ENCODE measurements around the gene NRXN2.
"Not testable (repeated sequence)": the region's sequence is repeated elsewhere in the genome, so short reads cannot be mapped to it uniquely, and the experiment has no call there.

Gene NRXN2

DNA sequence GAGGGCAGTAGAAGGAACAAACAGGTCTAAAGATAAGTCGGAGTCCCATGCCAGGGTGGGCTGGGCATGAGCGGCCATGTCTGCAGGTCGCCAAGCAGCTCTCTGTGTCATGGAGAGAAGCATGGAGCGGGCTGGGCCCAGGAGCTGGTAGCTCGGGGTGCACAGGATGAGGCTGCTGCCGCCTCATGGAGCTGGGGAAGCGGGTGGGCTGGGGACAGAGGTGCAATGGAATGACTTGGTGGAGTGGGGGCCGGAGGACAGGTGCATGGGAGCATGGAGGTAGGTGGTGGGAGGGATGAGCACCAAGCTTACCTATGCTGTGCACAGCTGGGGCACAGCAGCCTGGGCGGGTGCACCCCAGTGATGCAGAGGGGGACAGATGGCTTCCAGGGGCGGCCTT lies 3.6 kb downstream of the NRXN2 start:
- no peak for DNase-seq

DNA sequence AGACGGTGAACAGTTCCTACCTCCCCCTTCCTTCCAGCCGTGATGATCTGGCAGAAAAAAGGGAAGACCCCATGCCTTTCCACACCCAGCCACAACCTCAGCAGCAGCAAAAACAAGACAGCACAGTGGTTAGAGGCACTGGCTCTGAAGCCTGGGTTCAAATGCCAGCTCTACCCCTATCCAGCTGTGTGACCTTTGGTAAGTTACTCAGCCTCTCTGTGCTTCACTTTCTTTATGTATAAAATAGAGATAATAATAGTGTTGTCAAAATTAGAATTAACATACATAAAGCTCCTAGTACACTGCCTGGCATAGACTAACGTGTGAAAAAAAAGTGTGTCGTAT lies 4.2 kb downstream of the NRXN2 start:
- DNase-seq, result no peak

GRCh38 chr11:64718084-64718779 lies 4.8 kb downstream of the NRXN2 start:
- no peak for DNase-seq

DNA sequence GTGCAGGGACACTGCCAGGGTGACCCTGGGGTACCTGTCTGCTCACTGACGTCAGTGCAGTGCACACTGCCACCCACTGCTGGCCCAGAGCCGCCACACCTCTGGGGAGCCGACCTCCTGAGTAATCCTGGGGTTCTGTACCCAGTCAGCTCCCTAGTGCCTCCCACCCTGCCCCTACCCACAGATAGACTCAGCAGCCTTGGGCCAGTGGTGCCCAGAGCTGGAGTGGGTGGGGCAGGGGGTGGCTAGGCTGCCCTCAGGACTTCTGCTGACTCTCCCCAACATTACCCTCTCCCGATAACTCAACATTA lies 5.8 kb downstream of the NRXN2 start:
- no peak for DNase-seq

GRCh38 chr11:64716473-64717267 lies 6.3 kb downstream of the NRXN2 start:
- no peak for DNase-seq

DNA sequence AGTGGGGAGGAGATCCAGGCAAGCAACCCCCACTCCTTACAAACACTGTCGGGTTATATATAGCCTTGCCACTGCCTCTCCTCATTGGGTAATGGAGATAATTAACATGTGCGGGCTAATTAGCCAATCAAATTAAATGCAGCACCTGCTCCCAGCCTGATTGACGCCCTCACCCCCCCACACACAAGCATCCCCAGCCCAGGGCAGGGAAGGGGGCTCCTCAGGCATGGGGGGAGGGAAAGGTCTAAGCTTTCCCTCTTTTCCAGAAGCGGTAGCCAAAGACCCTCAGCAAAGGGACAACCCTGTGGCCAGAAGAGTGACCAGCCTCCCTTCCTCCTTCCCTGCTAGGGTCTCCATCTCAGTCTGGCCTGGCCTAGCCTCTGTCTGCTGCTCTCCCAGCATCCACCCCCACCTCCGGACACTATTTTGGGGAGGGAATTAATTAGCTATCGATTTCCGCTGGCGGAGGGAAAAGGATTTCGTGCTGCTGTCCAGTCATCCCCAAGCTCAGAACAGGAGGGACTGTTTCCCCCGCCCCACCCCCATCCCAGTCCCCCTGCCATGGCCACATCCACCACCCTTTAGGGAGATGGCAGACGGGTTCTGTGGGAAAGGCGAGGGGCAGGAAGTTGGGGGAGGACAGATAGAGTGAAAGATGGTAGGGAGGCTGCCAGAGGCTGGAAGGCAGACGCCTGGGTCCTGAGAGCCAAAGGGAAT lies 7.1 kb downstream of the NRXN2 start:
- no peak for DNase-seq

GRCh38 chr11:64715110-64715509 lies 7.9 kb downstream of the NRXN2 start:
- peak; percentile 36 to 50 (median 45) for DNase-seq

DNA sequence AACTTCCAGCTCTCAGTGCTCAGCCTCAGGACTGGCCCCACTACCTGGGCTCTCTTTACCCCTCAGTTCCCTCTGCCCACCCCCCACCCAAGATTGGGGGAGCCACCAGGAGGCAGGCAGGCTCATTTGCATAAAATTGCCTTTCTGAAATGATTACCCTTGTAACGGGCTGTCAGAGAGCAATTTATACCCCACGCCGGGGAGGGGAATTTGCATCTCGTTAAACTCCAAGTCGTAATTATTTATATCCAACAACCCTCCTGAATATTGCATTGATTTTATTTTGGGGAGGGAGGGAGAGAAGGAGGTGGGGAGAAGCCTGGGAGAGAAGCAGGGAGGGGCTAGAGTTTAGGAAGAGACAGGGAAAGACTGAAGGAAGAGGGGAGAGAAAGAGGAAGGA lies 8.3 kb downstream of the NRXN2 start:
- no peak for DNase-seq

- no peak for DNase-seq
Measured at GRCh38 chr11:64713781-64714363, 9.1 kb downstream of the NRXN2 start.

DNA sequence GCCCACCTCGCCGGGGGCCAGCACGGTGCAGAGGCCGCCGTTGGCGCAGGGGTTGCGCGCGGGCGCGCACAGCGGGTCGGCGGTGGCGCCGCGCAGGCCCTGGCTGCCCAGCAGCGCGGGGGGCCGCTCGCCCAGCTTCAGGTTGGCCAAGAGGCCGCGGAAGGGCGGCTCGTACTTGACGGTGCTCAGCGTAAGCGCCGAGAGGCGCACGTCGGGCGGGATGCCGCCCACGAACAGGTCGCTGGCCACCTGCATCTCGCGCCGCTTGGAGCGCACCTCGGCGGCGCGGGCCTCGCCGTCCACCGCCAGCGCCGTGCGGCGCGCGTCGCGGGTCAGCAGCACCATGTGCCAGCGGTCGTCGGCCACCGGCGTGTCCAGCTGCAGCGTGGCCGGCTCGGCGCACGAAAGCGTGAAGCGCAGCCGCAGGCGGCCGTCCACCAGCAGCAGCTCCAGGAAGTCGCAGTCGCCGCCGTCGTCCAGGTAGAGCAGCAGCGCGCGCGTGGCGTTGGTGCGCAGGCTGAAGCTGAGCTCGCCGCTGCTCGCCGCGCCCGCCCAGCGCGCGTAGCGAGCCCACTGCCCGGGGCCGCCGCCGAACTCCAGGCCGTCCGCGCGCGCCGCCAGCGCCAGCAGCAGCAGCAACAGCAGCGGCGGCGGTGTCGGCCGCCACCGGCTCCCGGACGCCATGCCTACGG lies 9.8 kb downstream of the NRXN2 start:
- DNase-seq, result peak in 2 of 3 donors; percentile 11 to 26

DNA sequence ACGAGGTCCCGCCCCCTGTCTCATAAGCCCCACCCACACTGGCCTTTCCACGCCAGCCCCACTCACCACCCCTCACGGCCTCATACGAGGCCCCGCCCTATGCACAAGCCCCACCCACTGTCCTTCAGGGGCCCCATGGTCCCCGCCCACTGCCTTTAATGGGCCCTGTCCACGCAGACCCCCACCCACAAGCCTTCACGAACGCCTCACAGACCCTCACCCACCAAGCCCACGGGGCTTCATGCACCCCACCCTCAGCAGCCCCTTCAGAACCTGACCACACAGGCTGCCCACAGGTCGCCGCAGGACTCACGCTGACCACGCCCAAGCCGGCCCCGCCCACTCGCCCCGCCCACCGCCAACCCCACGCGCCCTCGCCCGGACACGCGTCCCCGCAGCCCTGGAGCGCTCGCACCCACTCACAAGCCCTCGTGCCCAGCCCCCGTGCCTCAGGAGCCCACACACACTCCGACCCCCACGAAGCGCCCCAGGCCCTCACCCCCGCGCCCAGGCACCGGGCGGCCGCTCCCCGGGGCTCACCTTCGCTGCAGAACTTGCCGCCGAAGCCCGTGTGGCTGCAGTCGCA lies 10.5 kb downstream of the NRXN2 start:
- peak in 1 of 3 donors; percentile 32 for DNase-seq

DNA sequence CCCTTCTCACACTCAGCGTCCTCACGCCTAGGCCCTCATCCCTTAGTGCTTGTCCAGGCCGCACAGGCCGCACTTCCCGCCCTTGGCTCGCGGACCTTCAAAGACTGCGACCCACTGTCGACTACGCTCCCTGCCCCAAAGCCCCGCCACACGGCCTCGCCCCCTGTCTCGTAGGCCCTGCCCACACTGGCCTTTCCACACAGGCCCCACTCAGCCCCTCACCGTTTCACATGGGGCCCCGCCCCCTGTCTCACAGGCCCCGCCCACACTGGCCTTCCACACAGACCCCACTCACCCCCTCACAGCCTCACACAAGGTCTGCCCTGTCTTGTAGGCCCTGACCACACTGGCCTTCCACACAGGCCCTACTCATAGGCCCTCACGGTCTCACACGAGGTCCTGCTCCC lies 11.0 kb downstream of the NRXN2 start:
- DNase-seq, result no peak

GRCh38 chr11:64711138-64711955 lies 11.7 kb downstream of the NRXN2 start:
- DNase-seq, result no peak

DNA sequence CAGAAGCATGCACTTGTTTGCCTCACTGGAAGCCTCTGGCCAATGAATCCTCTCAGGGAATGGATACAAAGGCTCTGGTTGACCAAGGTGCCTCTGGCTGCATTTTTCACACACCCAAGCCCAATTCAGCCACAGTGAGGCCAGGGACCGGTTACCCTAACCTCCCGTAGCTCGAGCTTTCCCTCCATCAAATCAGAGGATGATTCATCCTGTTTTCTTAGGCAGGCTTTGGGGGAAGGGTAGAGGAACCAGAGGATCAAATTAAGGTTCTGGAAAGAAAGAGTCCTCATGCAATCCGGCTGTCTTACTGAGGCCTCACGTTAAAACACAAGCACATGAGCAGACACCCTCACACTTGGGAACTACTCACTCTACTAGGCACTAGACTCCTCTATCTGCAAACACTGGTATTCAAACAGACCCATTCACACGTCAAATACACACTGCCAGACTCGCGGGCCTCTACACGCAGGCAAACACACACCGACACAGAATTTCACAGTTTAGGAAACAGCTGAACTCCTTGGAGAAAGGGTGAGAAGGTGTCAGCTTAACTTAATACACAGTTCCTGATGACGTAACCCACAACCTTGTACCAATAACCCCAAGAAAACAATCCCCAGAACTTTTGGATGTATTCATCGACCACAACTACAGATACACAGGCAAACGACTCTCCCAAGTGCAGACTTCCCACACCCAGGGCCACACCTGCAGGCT lies 12.4 kb downstream of the NRXN2 start:
- DNase-seq, result no peak

DNA sequence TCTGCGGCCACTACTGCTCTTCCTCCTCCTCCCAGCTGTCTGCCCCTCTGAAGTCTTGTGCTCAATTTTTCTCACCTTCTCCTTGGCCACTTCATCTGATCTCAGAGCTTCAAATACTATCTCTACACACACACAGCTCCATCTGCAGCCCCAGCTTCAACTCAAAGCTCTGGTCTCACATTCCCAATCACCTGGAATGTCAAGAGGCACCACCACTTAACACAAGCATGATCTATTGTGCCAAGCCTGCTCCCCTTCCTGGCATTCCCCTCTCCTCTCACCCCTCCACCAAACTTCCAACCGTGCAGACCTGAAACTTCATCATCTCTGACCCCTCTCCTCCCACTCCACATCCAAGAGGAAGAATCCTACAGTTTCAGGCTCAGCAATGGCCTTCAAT lies 17.5 kb downstream of the NRXN2 start:
- DNase-seq, result no peak

DNA sequence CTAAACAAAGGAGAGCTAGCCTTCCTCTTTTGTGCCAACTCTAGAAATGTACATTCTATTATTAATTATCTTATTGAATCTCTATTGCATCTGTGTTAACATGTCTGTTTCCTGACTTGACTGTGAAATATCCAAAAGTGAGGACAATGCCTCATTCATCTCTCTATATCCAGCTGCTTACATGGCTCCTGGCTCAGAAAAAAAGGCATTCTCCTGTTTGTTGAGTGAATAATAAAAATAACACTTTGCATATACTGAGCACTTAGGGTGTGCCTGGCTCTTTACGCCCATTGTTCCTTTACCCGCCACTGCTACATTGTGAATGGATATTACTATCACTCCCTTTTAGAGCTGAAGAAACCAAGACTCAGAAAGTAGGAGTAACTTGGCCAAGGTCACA lies 19.9 kb downstream of the NRXN2 start:
- DNase-seq, result no peak

GRCh38 chr11:64701956-64702355 lies 21.0 kb downstream of the NRXN2 start:
- not testable (repeated sequence) for DNase-seq

DNA sequence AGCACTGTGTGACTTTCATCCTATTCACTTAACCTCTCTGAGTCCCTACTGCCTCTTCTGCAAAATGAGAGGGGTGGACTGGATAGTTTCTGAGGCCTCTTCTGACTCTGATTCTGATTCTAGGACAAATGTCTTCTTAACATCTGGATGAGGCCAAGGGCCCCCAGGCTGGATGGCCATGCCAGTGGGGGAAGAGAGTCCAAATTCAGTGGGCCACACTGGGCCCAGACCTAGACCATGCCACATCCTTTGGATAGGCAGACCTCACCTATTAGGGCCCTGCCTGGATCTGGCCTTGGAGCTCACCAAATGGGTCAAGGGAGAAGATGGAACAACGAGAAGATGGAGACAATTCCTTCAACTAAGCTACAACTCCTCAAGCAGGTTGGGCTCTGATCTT lies 24.6 kb downstream of the NRXN2 start:
- no peak for DNase-seq

DNA sequence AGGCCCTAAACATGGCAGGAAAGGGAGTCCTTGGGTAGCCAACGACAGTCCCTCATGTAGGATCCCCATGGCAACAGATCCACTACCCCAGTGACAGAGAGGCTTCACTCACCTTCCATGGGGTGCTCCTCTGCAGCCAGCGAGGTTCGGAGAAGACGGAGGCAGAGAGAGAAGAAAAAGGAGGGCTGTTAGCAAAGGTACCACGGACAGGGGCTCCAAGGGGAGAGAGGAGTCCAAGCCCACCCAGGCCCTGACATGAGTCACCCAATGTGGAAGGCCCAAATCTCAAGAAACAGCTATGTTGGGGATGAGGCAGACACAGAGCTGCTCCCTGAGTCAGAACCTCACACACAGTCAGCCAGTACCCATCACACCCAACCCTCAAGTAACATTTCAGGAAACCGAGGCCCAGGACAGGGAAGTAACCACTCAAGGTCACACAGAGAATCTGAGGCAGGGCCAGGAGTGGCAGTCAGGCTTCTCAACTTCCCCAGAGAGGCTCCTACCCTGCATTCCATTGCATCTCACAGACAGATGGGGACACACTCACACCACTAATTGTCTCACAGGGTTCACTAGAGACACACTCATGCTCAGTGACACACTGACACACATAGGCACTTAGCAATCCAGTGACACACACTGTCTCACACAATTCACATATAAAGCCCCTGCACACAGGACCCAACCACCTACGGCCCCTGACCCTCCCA lies 25.2 kb downstream of the NRXN2 start:
- DNase-seq, result no peak

GRCh38 chr11:64696045-64696444 lies 27.0 kb downstream of the NRXN2 start:
- no peak for DNase-seq

All from suppressor macrophage treated with lipopolysaccharide for 1 hour (primary cell).